Measurements from ENCODE around the gene MAD2L1. TPM values are rescaled to one million over a fixed set of nuclear protein-coding genes. Genes with fewer than 3 reads are reported as not detected.

Gene MAD2L1
- total and polyA plus RNA-seq, 2 of the 4 experiments (the other 2 are of a cell fraction): 13.6 to 15.2 TPM

DNA sequence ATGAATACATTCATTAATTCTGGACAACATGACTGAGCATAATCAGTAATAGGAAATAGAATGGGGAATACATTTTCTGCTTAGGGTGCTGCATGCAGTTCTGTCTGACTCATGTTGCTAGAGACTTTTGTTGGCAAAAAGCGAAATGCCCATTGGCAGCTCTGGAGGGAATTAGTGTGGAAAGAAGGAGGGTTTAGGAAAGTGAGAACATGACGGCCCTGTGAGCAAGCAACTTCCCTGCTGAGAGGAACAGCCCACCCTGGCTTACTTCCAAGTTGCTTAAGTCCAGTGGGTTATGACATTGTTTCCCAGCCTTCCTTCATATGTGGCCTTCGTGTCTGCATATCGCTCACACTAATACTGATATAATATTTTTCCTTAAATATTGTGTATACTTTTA, 13.8 kb downstream of the MAD2L1 start:
- DNase-seq: peak; percentile 99

More for the DNA sequence above, 13.8 kb downstream of the MAD2L1 start:
- H3K4me1 ChIP-seq (ENCODE audit: control insufficient read depth, insufficient read depth, low read length): peaks cover 7% of the 10 kb centered on the region
- H3K9me1 ChIP-seq (ENCODE audit: insufficient read depth, low read length): peaks cover 4% of the 10 kb centered on the region; the same call in 1 of the 2 replicates
- no peak overlapping the region for H4K8ac ChIP-seq (ENCODE audit: low read depth in 2 of 2, low read length in 2 of 2)
- H3K9ac ChIP-seq (ENCODE audit: low read depth, low read length): no peak overlapping the region
- no peak overlapping the region; the same call in 1 of the 2 replicates for H2AK5ac ChIP-seq (ENCODE audit: low read depth, low read length)
- H4K20me1 ChIP-seq (ENCODE audit: insufficient read depth, low read length): no peaks in the 10 kb centered on the region
- H2BK5ac ChIP-seq (ENCODE audit: low read depth, low read length, poor library complexity, severe bottlenecking): no peak overlapping the region
- H3K27ac ChIP-seq (ENCODE audit: insufficient read depth, low read length): no peak overlapping the region; the same call in 1 of the 2 replicates
- ATAC-seq (ENCODE audit: low read depth): peak; percentile 71
- H2AK9ac ChIP-seq (replicated peaks; ENCODE audit: low read depth, low read length, poor library complexity): no peak overlapping the region
- peaks cover 13 to 29% of the 10 kb centered on the region in 2 experiments for H3K79me1 ChIP-seq (ENCODE audit: low read depth in 1 of 2, low read length in 2 of 2)
- no peak overlapping the region for H3K18ac ChIP-seq (ENCODE audit: low read depth, low read length)
- intact Hi-C loops (cut with micrococcal nuclease) (loop anchor here (10.0 kb wide), 1 partner anchor 498 kb away; no protein-coding TSS in a partner anchor), dilution Hi-C loops (cut with HindIII; ENCODE audit: low sequenced_read_pairs, unreplicated experiment) (no loop called here), in situ Hi-C loops (cut with MboI; ENCODE audit: low sequenced_read_pairs) (loop anchor here (5.0 to 10.0 kb wide), 2 partner anchors 426 to 498 kb away; partner anchors contain the start of gene PDE5A)
- no TSS peak for BruUV-seq (replicated peaks)
- CTCF ChIA-PET: no interaction called here
- H3K4ac ChIP-seq (ENCODE audit: low read depth, low read length): no peak overlapping the region
- H2BK20ac ChIP-seq (ENCODE audit: low read depth, low read length): no peak overlapping the region; the same call in 1 of the 2 replicates
- H2BK120ac ChIP-seq (ENCODE audit: low read depth, low read length): no peak overlapping the region
- H3K36me3 ChIP-seq (ENCODE audit: control insufficient read depth, insufficient read depth, low read length): no peaks in the 10 kb centered on the region
- no peak overlapping the region for H3K23ac ChIP-seq (ENCODE audit: low read depth, low read length)
- H2BK15ac ChIP-seq (ENCODE audit: low read depth, low read length): no peak overlapping the region
- no peak overlapping the region for H3K4me3 ChIP-seq (ENCODE audit: insufficient read depth, low read depth, low read length)
- peak overlapping the region; percentile 2 for H2AFZ ChIP-seq (replicated peaks; ENCODE audit: low read length, poor library complexity)
- no peak overlapping the region for H3K56ac ChIP-seq (ENCODE audit: extremely low read depth, insufficient read depth, low read length)
- no peak overlapping the region for H4K5ac ChIP-seq (ENCODE audit: low read depth, low read length)
- H3K4me2 ChIP-seq (ENCODE audit: low read depth, low read length): no peak overlapping the region
- TF ChIP-seq SMC3 (IDR thresholded peaks at IDR 0.05; ENCODE audit: low read depth, low read length) (no peak), RFX5 (IDR thresholded peaks at IDR 0.05; ENCODE audit: low read depth, low read length) (peak; percentile 52; the same call in 1 of the 2 replicates), MAZ (IDR thresholded peaks at IDR 0.05; ENCODE audit: borderline replicate concordance, low read depth, low read length) (no peak), NFE2L2 (IDR thresholded peaks at IDR 0.05; ENCODE audit: low read depth, low read length) (peak; percentile 55; the same call in 1 of the 2 replicates), MAFK (IDR thresholded peaks at IDR 0.05; ENCODE audit: low read depth, low read length) (peak; percentile 56), FOS (IDR thresholded peaks at IDR 0.05; ENCODE audit: low read depth, low read length) (peak; percentile 39; the same call in 1 of the 2 replicates), CEBPB (IDR thresholded peaks at IDR 0.05; ENCODE audit: low read depth, low read length) (peak; percentile 90)
- TF ChIP-seq, protein P1, sequence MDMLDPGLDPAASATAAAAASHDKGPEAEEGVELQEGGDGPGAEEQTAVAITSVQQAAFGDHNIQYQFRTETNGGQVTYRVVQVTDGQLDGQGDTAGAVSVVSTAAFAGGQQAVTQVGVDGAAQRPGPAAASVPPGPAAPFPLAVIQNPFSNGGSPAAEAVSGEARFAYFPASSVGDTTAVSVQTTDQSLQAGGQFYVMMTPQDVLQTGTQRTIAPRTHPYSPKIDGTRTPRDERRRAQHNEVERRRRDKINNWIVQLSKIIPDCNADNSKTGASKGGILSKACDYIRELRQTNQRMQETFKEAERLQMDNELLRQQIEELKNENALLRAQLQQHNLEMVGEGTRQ (IDR thresholded peaks at IDR 0.05; ENCODE audit: low read depth, low read length): no peak
- no CpG with 5 or more reads among the region's 4 CpGs for WGBS, 2 experiments (ENCODE audit: extremely low coverage in 2 of 2, insufficient read length in 1 of 2)
- no peaks in the 10 kb centered on the region for H3K27me3 ChIP-seq (ENCODE audit: control insufficient read depth, insufficient read depth, low read length)
- no peaks in the 10 kb centered on the region for H3K9me3 ChIP-seq (ENCODE audit: control insufficient read depth, insufficient read depth, low read length)
- POLR2A ChIA-PET (ENCODE audit: unreplicated experiment): interaction anchor here (1.2 to 2.3 kb wide), 2 partner anchors 424 to 425 kb away, joined by 4 to 10 read pairs; partner anchors contain the start of gene PDE5A
- no peak overlapping the region for H3K14ac ChIP-seq (replicated peaks; ENCODE audit: low read depth, low read length)
- H4K91ac ChIP-seq (ENCODE audit: insufficient read depth, low read depth, low read length): no peak overlapping the region

Data from IMR-90 (cell line).